Tibial nerve (tissue), 4 donors: ENCODE data around the gene B3GALNT2.

ENCODE experiments used
- CTCF ChIP-seq, 5 experiments: fragments of 200-600 bp in 3 of 5; fragments of 450-650 bp in 2 of 5; sonication (generic) in 3 of 5; IDR thresholded peaks; one replicate each; pipeline ENCODE4 v1.5.1; 2016 to 2019; ENCODE audit warnings: antibody characterized with exemption in 5 of 5, mild to moderate bottlenecking in 3 of 5, moderate library complexity in 2 of 5
- EP300 ChIP-seq, 2 donors: sonication (generic); formaldehyde crosslinking; IDR thresholded peaks; one replicate each; pipeline ENCODE4 v1.6.1; 2017; ENCODE audit warnings: antibody characterized with exemption in 2 of 2, mild to moderate bottlenecking in 1 of 2
- POLR2A ChIP-seq, 2 donors: fragments of 450-650 bp; IDR thresholded peaks; one replicate each; pipeline ENCODE4 v1.6.1; 2017; ENCODE audit warnings: antibody characterized with exemption in 2 of 2, mild to moderate bottlenecking in 2 of 2, moderate library complexity in 2 of 2

GRCh38 chr1:235426143-235426542 lies 78.1 kb downstream of the B3GALNT2 start:
- TF ChIP-seq CTCF (IDR thresholded peaks at IDR 0.05) (no peak), POLR2A (IDR thresholded peaks at IDR 0.05) (no peak), EP300 (IDR thresholded peaks at IDR 0.05) (no peak)
